GM19099 (cell line): ENCODE measurements around the gene MITF.

ENCODE experiments used
- POLR2A ChIP-seq: IDR thresholded peaks from 3 replicates; pipeline ENCODE4 v1.6.1; 2011; ENCODE audit warnings: low read depth; ENCODE audit not compliant: insufficient read length; ENCODE audit errors: extremely low read depth

The MITF gene

GRCh38 chr3:69741032-69741767, 1.9 kb downstream of the MITF start:
- TF ChIP-seq POLR2A: no peak

- no peak for TF ChIP-seq POLR2A
Observed at GRCh38 chr3:69742391-69742790, 3.1 kb downstream of the MITF start.

- TF ChIP-seq POLR2A: no peak
Observed at GRCh38 chr3:69743975-69744906, 5.0 kb downstream of the MITF start.

DNA sequence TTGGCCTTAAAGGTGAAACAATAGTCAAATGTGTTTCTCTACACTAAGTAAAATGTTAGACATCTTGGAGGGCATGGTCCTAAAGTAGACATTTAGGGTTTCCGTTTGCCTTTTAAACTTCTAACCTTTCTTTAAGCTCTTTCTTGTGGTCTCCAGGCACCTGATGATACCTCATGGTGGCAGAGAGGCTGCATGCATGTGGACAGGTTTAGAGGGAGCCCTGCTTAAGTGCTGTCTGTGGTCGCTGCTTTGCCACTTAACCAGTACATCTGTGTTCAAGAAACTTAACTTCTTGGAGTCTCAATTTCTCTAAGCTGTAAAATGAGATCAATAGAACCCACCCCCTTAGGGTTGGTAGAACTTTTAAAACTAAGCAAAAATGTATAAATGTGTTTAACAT, 6.2 kb downstream of the MITF start:
- TF ChIP-seq POLR2A: no peak

DNA sequence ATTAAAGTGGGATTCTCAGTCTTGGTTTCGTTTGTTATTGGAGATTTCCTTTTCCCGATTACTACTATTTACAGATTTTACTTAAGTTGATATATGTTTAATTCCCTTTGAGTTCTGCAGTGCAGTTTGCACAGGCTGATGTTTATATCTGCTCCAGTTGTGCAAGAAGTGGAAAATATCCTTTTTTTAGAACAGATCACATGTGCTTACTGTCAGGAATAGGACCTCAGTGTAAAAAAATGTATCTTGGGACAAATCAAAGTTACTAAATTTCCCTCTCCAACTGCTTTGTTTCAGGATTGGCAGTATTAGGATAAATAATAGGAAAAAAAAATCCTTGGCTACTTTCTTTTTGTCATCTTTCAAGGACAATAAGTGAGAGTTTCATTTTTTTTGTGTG, 6.9 kb downstream of the MITF start:
- no peak for TF ChIP-seq POLR2A

- TF ChIP-seq POLR2A: no peak
Observed at GRCh38 chr3:69747511-69748258, 8.4 kb downstream of the MITF start.

DNA sequence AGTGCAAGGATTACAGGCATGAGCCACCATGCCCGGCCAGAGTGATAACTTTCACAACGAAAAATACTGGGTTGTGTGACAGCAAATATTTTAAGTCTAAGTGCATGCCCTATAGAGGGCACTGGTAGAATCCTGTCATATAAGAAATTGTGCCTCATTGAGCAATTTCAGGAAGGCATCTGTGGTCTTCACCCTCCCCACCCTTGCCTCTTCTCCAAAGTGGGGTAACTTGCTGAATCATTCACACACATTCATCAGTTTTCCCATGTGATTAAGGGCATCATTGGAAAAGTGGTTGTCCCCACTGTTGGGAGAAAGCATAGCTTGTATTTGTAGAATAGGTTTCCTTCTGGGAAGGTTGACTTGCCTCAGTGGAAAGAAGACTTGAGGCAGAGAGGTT, 9.2 kb downstream of the MITF start:
- TF ChIP-seq POLR2A: no peak

DNA sequence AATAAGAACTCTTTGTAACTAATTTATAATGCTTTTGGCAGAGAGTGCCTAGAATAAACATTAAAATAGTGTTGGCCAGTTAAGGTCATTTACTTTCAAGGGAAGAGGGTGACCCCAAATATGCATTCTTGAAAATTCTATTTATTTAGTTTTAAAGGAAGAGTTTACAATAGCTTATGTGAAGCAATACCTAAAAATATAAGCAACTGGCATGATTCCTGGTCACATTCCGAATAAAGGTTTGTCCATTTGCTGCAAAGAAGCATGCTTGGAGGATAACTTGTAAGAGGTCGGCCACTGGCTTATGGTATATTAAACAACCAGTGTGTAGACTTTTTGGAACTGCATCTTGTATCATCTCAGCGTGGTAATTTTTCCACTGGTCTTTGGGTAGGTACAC, 10.2 kb downstream of the MITF start:
- TF ChIP-seq POLR2A: no peak

GRCh38 chr3:69750549-69750948, 11.3 kb downstream of the MITF start:
- TF ChIP-seq POLR2A: no peak

- no peak for TF ChIP-seq POLR2A
Observed at GRCh38 chr3:69751074-69751476, 11.8 kb downstream of the MITF start.

DNA sequence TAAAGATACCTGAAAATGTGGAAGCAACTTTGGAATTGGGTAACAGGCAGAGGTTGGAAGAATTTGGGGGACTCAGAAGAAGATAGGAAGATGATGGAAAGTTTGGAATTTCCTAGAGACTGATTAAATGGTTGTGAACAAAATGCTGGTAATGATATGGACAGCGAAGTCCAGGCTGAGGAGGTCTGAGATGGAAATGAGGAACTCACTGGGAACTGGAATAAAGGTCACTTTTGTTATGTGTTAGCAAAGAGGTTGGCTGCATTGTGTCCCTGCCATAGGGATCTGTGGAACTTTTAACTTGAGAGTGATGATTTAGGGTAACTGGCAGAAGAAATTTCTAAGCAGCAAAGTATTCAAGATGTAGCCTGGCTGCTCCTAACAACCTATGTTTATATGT, 13.0 kb downstream of the MITF start:
- no peak for TF ChIP-seq POLR2A

DNA sequence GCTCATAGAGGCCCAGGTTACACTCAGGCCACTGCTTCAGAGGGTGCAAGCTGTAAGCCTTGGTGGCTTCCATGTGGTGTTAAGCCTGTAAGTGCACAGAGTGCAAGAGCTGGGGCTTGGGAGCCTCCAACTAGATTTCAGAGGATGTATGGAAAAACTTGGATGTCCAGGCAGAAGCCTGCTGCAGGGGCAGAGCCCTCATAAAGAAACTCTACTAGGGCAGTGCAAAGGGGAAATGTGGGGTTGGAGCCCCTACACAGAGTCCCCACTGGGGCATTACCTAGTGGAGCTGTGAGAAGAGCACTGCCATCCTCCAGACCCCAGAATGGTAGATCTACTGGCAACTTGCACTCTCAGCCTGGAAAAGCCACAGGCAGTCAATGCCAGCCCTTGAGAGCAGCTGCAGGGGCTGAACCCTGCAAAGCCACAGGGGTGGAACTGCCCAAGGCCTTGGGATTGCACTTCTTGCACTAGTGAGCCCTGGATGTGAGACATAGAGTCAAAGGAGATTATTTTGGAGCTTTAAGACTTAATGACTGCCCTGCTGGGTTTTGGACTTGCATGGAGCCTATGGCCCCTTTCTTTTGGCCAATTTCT, 14.0 kb downstream of the MITF start:
- no peak for TF ChIP-seq POLR2A

- TF ChIP-seq POLR2A: no peak
Observed at GRCh38 chr3:69755795-69756194, 16.5 kb downstream of the MITF start.

DNA sequence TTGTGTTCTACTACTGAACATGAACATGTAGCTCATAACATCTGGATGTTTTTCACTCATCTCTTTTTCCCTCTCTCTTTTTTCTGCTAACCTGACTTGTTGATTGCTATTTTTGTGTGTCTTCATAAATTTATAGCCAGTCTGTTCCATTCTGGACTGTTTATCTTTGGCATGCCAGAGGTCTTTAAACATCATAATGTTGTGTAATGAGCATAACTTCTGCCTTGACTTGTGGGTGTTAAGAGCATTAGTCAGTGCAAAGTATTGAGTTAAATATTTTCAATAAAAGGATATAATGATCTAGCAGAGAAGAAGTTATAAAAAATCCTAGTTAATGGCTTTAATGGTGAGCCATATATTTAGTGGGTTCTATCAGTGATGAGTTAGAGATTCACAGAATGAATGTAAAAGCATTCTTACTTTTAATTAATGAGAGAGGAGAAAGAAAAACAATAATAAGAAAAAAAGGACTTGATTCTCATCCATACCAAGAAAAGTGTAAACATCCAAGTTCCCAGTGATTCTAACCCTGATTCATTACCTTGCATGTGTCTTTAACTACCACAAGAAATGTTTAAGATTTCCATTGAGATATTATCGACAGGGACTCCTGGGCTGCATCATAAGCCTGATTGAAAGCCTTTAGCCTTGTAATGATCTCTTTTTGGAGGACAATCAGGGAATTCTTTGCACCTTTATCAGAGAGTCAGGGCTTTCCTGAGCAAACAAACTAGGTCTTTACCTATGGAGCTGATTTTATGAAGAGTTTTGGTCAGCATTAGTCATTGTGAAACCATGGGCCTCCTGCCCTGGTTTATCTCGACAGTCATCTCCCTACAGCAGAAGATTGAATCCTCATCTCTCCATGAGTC, 22.9 kb downstream of the MITF start:
- no peak for TF ChIP-seq POLR2A
